ENCODE data around the gene TYW5. TPM values are rescaled to one million over a fixed set of nuclear protein-coding genes. Genes with fewer than 3 reads are reported as not detected.
A peak's percentile ranks its signal among the peaks of the same experiment; 100 is the strongest.

TYW5 gene
- total and polyA plus RNA-seq, 2 donors, result 3.4 to 22.4 TPM

DNA sequence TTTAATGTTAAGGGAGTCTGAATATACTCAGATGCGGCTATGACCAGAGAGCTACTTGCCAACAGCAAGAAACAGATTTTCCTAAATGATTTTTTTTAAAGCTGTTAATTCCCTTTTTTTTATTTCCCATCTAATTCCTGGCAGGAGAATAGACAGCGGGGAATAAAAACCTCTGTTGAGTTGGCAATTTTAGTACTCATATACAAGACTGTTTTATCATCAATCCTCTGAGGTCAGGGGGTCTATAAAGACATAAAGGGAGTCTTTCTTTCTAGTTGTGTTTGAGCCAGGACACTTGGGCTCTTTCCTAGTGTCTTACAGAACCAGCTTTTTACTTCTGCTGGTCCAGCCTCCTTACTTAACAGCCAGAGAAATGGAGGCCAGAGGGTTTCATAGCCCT, 29.5 kb upstream of the TYW5 start:
- no peaks in the 10 kb centered on the region for H3K36me3 ChIP-seq (ENCODE audit: insufficient read depth)
- peaks cover 2% of the 10 kb centered on the region for H3K4me1 ChIP-seq (ENCODE audit: insufficient read depth)
- H3K27ac ChIP-seq (ENCODE audit: low read depth), result no peak overlapping the region
- no peak overlapping the region for H3K4me3 ChIP-seq (ENCODE audit: low read depth, low read length)
- peak; percentile 73 for DNase-seq (ENCODE audit: extremely low spot score)
- WGBS, result 56% methylated on average over 2 of the region's 2 CpGs

- H3K4me1 ChIP-seq (ENCODE audit: insufficient read depth), result peaks cover 2% of the 10 kb centered on the region
- H3K4me3 ChIP-seq (ENCODE audit: low read depth, low read length), result no peak overlapping the region
- no peaks in the 10 kb centered on the region for H3K36me3 ChIP-seq (ENCODE audit: insufficient read depth)
- 86% methylated on average over 4 of the region's 4 CpGs for WGBS
- H3K27ac ChIP-seq (ENCODE audit: low read depth), result no peak overlapping the region
- no peak for DNase-seq (ENCODE audit: extremely low spot score)
These were observed 28.9 kb upstream of the TYW5 start for GRCh38 chr2:199984159-199984558.

GRCh38 chr2:199983534-199983933, 28.2 kb upstream of the TYW5 start:
- DNase-seq (ENCODE audit: extremely low spot score), result no peak
- 65% methylated on average over 1 of the region's 1 CpG for WGBS
- H3K27ac ChIP-seq (ENCODE audit: low read depth), result no peak overlapping the region
- H3K4me3 ChIP-seq (ENCODE audit: low read depth, low read length), result no peak overlapping the region
- H3K36me3 ChIP-seq (ENCODE audit: insufficient read depth), result no peaks in the 10 kb centered on the region
- peaks cover 2% of the 10 kb centered on the region for H3K4me1 ChIP-seq (ENCODE audit: insufficient read depth)

DNA sequence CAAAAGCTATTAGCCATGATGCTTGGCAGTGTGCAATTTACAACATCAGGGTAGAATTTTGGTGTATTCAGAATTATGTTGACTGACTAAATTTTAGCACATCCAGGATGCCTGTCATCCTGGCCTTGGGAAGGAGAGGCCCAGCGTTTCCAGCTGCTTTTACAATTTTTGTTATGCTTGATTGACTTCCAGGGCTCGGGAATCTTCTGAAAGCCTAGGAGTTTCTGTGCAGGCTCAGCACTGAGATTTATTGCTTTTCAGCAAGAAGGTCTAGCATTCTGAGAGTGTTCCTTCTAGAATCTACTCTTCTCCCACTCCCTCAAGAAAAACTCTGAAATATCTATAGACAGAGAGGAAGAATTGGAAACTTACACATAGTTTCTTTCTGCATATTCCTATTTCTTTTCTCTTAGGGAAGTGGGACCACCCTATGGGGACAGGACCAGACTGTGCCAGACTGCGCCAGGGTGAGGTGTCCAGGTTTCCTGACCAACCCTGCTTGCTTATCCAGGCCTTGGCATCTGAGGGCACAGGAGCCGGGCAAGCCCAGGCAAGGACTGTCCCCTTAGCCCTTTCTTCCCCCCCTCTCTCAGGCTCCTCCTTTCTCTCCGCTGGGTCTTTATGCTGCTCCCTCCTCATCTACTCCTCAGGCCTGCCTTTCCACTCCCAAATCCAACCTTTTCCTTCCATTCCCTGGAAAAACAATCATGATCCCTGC, 27.0 kb upstream of the TYW5 start:
- Histone ChIP-seq H3K36me3 (ENCODE audit: insufficient read depth) (no peaks in the 10 kb centered on the region), H3K4me3 (ENCODE audit: low read depth, low read length) (no peak overlapping the region), H3K27ac (ENCODE audit: low read depth) (no peak overlapping the region), H3K4me1 (ENCODE audit: insufficient read depth) (peaks cover 2% of the 10 kb centered on the region)
- no peak for DNase-seq (ENCODE audit: extremely low spot score)
- 82% methylated on average over 5 of the region's 5 CpGs for WGBS

- H3K36me3 ChIP-seq (ENCODE audit: insufficient read depth), result no peaks in the 10 kb centered on the region
- peaks cover 2% of the 10 kb centered on the region for H3K4me1 ChIP-seq (ENCODE audit: insufficient read depth)
- 12% methylated on average over 12 of the region's 12 CpGs for WGBS
- peak; percentile 79 for DNase-seq (ENCODE audit: extremely low spot score)
- H3K4me3 ChIP-seq (ENCODE audit: low read depth, low read length), result no peak overlapping the region
- H3K27ac ChIP-seq (ENCODE audit: low read depth), result no peak overlapping the region
These were observed 24.7 kb upstream of the TYW5 start for GRCh38 chr2:199979832-199980628.

GRCh38 chr2:199979398-199979797, 24.1 kb upstream of the TYW5 start:
- H3K4me3 ChIP-seq (ENCODE audit: low read depth, low read length), result no peak overlapping the region
- no peaks in the 10 kb centered on the region for H3K36me3 ChIP-seq (ENCODE audit: insufficient read depth)
- 67% methylated on average over 5 of the region's 5 CpGs for WGBS
- H3K4me1 ChIP-seq (ENCODE audit: insufficient read depth), result peaks cover 2% of the 10 kb centered on the region
- no peak overlapping the region for H3K27ac ChIP-seq (ENCODE audit: low read depth)
- DNase-seq (ENCODE audit: extremely low spot score), result no peak

GRCh38 chr2:199977984-199978415, 22.7 kb upstream of the TYW5 start:
- Histone ChIP-seq H3K27ac (ENCODE audit: low read depth) (no peak overlapping the region), H3K4me1 (ENCODE audit: insufficient read depth) (peaks cover 2% of the 10 kb centered on the region), H3K4me3 (ENCODE audit: low read depth, low read length) (no peak overlapping the region), H3K36me3 (ENCODE audit: insufficient read depth) (no peaks in the 10 kb centered on the region)
- DNase-seq (ENCODE audit: extremely low spot score), result no peak

GRCh38 chr2:199975273-199975895, 20.1 kb upstream of the TYW5 start:
- no peak overlapping the region for H3K27ac ChIP-seq (ENCODE audit: low read depth)
- no peak overlapping the region for H3K4me3 ChIP-seq (ENCODE audit: low read depth, low read length)
- 87% methylated on average over 3 of the region's 3 CpGs for WGBS
- no peaks in the 10 kb centered on the region for H3K4me1 ChIP-seq (ENCODE audit: insufficient read depth)
- H3K36me3 ChIP-seq (ENCODE audit: insufficient read depth), result no peaks in the 10 kb centered on the region
- DNase-seq (ENCODE audit: extremely low spot score), result no peak

- WGBS, result 18% methylated on average over 2 of the region's 2 CpGs
- no peaks in the 10 kb centered on the region for H3K4me1 ChIP-seq (ENCODE audit: insufficient read depth)
- no peak for DNase-seq (ENCODE audit: extremely low spot score)
- H3K27ac ChIP-seq (ENCODE audit: low read depth), result no peak overlapping the region
- H3K36me3 ChIP-seq (ENCODE audit: insufficient read depth), result no peaks in the 10 kb centered on the region
- no peak overlapping the region for H3K4me3 ChIP-seq (ENCODE audit: low read depth, low read length)
These were observed 18.4 kb upstream of the TYW5 start for GRCh38 chr2:199973703-199974102.

- peaks cover 1% of the 10 kb centered on the region for H3K36me3 ChIP-seq (ENCODE audit: insufficient read depth)
- no peaks in the 10 kb centered on the region for H3K4me1 ChIP-seq (ENCODE audit: insufficient read depth)
- no peak overlapping the region for H3K27ac ChIP-seq (ENCODE audit: low read depth)
- H3K4me3 ChIP-seq (ENCODE audit: low read depth, low read length), result no peak overlapping the region
- 90% methylated on average over 6 of the region's 6 CpGs for WGBS
- DNase-seq (ENCODE audit: extremely low spot score), result no peak
These were observed 16.9 kb upstream of the TYW5 start for GRCh38 chr2:199972088-199972626.

- H3K27ac ChIP-seq (ENCODE audit: low read depth), result no peak overlapping the region
- no peaks in the 10 kb centered on the region for H3K4me1 ChIP-seq (ENCODE audit: insufficient read depth)
- H3K4me3 ChIP-seq (ENCODE audit: low read depth, low read length), result no peak overlapping the region
- no peak for DNase-seq (ENCODE audit: extremely low spot score)
- 92% methylated on average over 1 of the region's 1 CpG for WGBS
- peaks cover 1% of the 10 kb centered on the region for H3K36me3 ChIP-seq (ENCODE audit: insufficient read depth)
These were observed 12.8 kb upstream of the TYW5 start for GRCh38 chr2:199968126-199968525.

- H3K4me3 ChIP-seq (ENCODE audit: low read depth, low read length), result no peak overlapping the region
- no peak overlapping the region for H3K27ac ChIP-seq (ENCODE audit: low read depth)
- peaks cover 4% of the 10 kb centered on the region for H3K36me3 ChIP-seq (ENCODE audit: insufficient read depth)
- DNase-seq (ENCODE audit: extremely low spot score), result no peak
- 88% methylated on average over 1 of the region's 1 CpG for WGBS
- H3K4me1 ChIP-seq (ENCODE audit: insufficient read depth), result no peaks in the 10 kb centered on the region
These were observed 11.7 kb upstream of the TYW5 start for GRCh38 chr2:199966976-199967375.

DNA sequence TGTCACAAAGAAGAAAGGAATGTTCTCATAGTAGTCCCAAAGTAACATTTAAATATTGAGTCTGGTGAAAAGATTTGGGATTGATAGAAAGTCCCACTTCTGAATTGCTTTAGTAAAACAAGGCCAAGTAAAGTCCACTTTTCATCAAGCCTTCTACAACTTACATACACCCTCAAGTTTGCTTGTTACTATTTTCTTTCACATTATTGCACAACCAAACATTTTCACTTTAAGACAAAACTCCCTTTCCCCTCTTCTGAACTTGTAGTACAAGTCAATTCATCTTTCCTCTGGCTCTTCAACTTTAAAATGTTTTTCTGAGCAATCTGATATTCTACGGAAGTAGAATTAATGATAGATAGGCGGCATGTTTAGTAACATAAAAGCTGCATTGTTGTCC, 11.1 kb upstream of the TYW5 start:
- WGBS, result 86% methylated on average over 2 of the region's 2 CpGs
- Histone ChIP-seq H3K36me3 (ENCODE audit: insufficient read depth) (peaks cover 4% of the 10 kb centered on the region), H3K4me1 (ENCODE audit: insufficient read depth) (no peaks in the 10 kb centered on the region), H3K27ac (ENCODE audit: low read depth) (no peak overlapping the region), H3K4me3 (ENCODE audit: low read depth, low read length) (no peak overlapping the region)
- DNase-seq (ENCODE audit: extremely low spot score), result no peak

GRCh38 chr2:199962203-199962602, 6.9 kb upstream of the TYW5 start:
- peaks cover 5% of the 10 kb centered on the region for H3K36me3 ChIP-seq (ENCODE audit: insufficient read depth)

More at GRCh38 chr2:199962203-199962602, 6.9 kb upstream of the TYW5 start:
- DNase-seq (ENCODE audit: extremely low spot score), result no peak
- WGBS, result 89% methylated on average over 2 of the region's 2 CpGs
- Histone ChIP-seq H3K27ac (ENCODE audit: low read depth) (no peak overlapping the region), H3K4me1 (ENCODE audit: insufficient read depth) (no peaks in the 10 kb centered on the region), H3K4me3 (ENCODE audit: low read depth, low read length) (no peak overlapping the region)

Measured in urinary bladder (tissue), 4 donors.